ENCODE data around the gene PDGFA.
"Not testable (repeated sequence)": the region's sequence is repeated elsewhere in the genome, so short reads cannot be mapped to it uniquely, and the experiment has no call there.

Gene PDGFA

GRCh38 chr7:552151-552867 lies 32.7 kb upstream of the PDGFA start:
- not testable (repeated sequence) for DNase-seq

- not testable (repeated sequence) for DNase-seq
These were observed 31.9 kb upstream of the PDGFA start for GRCh38 chr7:551615-551970.

GRCh38 chr7:550881-551614 lies 31.4 kb upstream of the PDGFA start:
- DNase-seq = no peak

- DNase-seq = no peak
These were observed 30.4 kb upstream of the PDGFA start for GRCh38 chr7:549891-550625.

GRCh38 chr7:549066-549890 lies 29.6 kb upstream of the PDGFA start:
- DNase-seq = no peak

GRCh38 chr7:548401-548800 lies 28.8 kb upstream of the PDGFA start:
- DNase-seq = no peak

- no peak for DNase-seq
These were observed 25.8 kb upstream of the PDGFA start for GRCh38 chr7:545470-545869.

- no peak for DNase-seq
These were observed 24.9 kb upstream of the PDGFA start for GRCh38 chr7:544338-545221.

- DNase-seq = no peak
These were observed 24.1 kb upstream of the PDGFA start for GRCh38 chr7:543501-544337.

- DNase-seq = no peak
These were observed 23.3 kb upstream of the PDGFA start for GRCh38 chr7:542713-543500.

GRCh38 chr7:542131-542712 lies 22.6 kb upstream of the PDGFA start:
- DNase-seq = no peak

GRCh38 chr7:541661-542060 lies 22.0 kb upstream of the PDGFA start:
- no peak for DNase-seq

- DNase-seq = no peak
These were observed 21.4 kb upstream of the PDGFA start for GRCh38 chr7:540997-541396.

GRCh38 chr7:540579-540978 lies 20.9 kb upstream of the PDGFA start:
- no peak for DNase-seq

- DNase-seq = no peak
These were observed 20.2 kb upstream of the PDGFA start for GRCh38 chr7:539731-540411.

GRCh38 chr7:538764-539685 lies 19.4 kb upstream of the PDGFA start:
- no peak for DNase-seq

- no peak for DNase-seq
These were observed 18.4 kb upstream of the PDGFA start for GRCh38 chr7:537911-538634.

Measured in effector CD8-positive, alpha-beta T cell (primary cell).